SK-N-SH (cell line): ENCODE results near the gene STK32A. TPM values are rescaled to one million over a fixed set of nuclear protein-coding genes. Genes with fewer than 3 reads are reported as not detected.

Source experiments
- CTCF ChIA-PET: fragments of 300-600, 350-600 bp; formaldehyde crosslinking; extraction: SDS; loops from one replicate; lab custom pipeline; 2021; lab: Yijun Ruan, JAX
- POLR2A ChIA-PET: fragments of 350-600 bp; sonication (Branson Sonifier 250); formaldehyde crosslinking; extraction: SDS; loops from one replicate; lab custom pipeline; 2020; ENCODE audit warnings: antibody characterized with exemption, inconsistent platforms; lab: Yijun Ruan, JAX
- DNase-seq: peaks from one replicate; pipeline ENCODE4 v3.0.0; 2012
- H2AFZ ChIP-seq: fragments of 200-600 bp; sonication (generic); 2 replicates; pipeline ENCODE4 v1.8.1; 2016; ENCODE audit warnings: antibody characterized with exemption, mild to moderate bottlenecking, low read depth
- H3F3A ChIP-seq: fragments of 200-600 bp; sonication (generic); replicated peaks from 2 replicates; pipeline ENCODE3; 2016; ENCODE audit warnings: antibody characterized with exemption, mild to moderate bottlenecking; ENCODE audit not compliant: insufficient read depth
- H3K27ac ChIP-seq, 2 experiments: fragments of 200-500 bp in 1 of 2; fragments of 200-600 bp in 1 of 2; sonication (Bioruptor generic) in 1 of 2; sonication (generic), shearing (Covaris generic) in 1 of 2; 2 replicates each; pipeline versions ENCODE4 v1.5.1 to v1.6.1; 2014 to 2016; ENCODE audit warnings: low read depth in 2 of 2, inconsistent platforms in 1 of 2, low read length in 1 of 2, mild to moderate bottlenecking in 1 of 2, mixed read lengths in 1 of 2
- H3K27me3 ChIP-seq: fragments of 200-600 bp; sonication (generic), shearing (Covaris generic); 2 replicates; pipeline ENCODE4 v1.6.1; 2016; ENCODE audit warnings: mixed run types; ENCODE audit not compliant: insufficient read depth
- H3K36me3 ChIP-seq, 2 experiments: fragments of 200-500 bp in 1 of 2; fragments of 200-600 bp in 1 of 2; sonication (Bioruptor generic) in 1 of 2; sonication (generic) in 1 of 2; replicated peaks in 1 of 2; 2 replicates each; pipeline versions ENCODE3 to v1.5.1; 2014 to 2016; ENCODE audit warnings: low read length in 1 of 2, mild to moderate bottlenecking in 1 of 2; ENCODE audit not compliant: insufficient read depth in 2 of 2, control insufficient read depth in 1 of 2
- H3K4me1 ChIP-seq, 2 experiments: fragments of 200-500 bp in 1 of 2; fragments of 200-600 bp in 1 of 2; sonication (Bioruptor generic) in 1 of 2; sonication (generic), shearing (Covaris generic) in 1 of 2; 2 replicates each; pipeline versions ENCODE4 v1.5.1 to v1.6.1; 2014 to 2016; ENCODE audit warnings: low read depth in 1 of 2, low read length in 1 of 2, mixed run types in 1 of 2; ENCODE audit not compliant: insufficient read depth in 2 of 2, control insufficient read depth in 1 of 2
- H3K4me2 ChIP-seq: fragments of 200-600 bp; sonication (generic), shearing (Covaris generic); 2 replicates; pipeline ENCODE4 v1.6.1; 2017; ENCODE audit warnings: mixed run types
- H3K4me3 ChIP-seq, 2 experiments: fragments of 200-500 bp in 1 of 2; fragments of 200-600 bp in 1 of 2; sonication (Bioruptor generic) in 1 of 2; sonication (generic), shearing (Covaris generic) in 1 of 2; 2 replicates each; pipeline versions ENCODE4 v1.5.1 to v1.8.1; 2014 to 2016; ENCODE audit warnings: low read depth in 2 of 2, inconsistent platforms in 1 of 2, low read length in 1 of 2, mild to moderate bottlenecking in 1 of 2, mixed read lengths in 1 of 2, moderate library complexity in 1 of 2
- H3K79me2 ChIP-seq: fragments of 200-600 bp; sonication (generic); 2 replicates; pipeline ENCODE4 v1.8.1; 2017; ENCODE audit warnings: mild to moderate bottlenecking; ENCODE audit not compliant: insufficient read depth
- H3K9ac ChIP-seq: fragments of 200-600 bp; sonication (generic); 2 replicates; pipeline ENCODE4 v1.6.1; 2017; ENCODE audit warnings: mixed run types
- H3K9me2 ChIP-seq: fragments of 200-600 bp; sonication (generic); 2 replicates; pipeline ENCODE4 v1.6.1; 2017; ENCODE audit warnings: mixed run types
- H3K9me3 ChIP-seq: fragments of 200-600 bp; sonication (generic); 2 replicates; pipeline ENCODE4 v1.6.1; 2017; ENCODE audit warnings: mixed run types, mild to moderate bottlenecking, moderate library complexity
- H4K20me1 ChIP-seq: fragments of 200-600 bp; sonication (generic); 2 replicates; pipeline ENCODE4 v1.6.1; 2017; ENCODE audit warnings: mild to moderate bottlenecking, mixed run types; ENCODE audit not compliant: insufficient read depth
- CHD2 ChIP-seq: fragments of 150-350 bp; IDR thresholded peaks from 2 replicates; pipeline ENCODE4 v1.6.1; 2018; ENCODE audit warnings: low read length; ENCODE audit not compliant: partially characterized antibody
- CTCF ChIP-seq: fragments of 200-600 bp; sonication (generic); IDR thresholded peaks from 2 replicates; pipeline ENCODE4 v1.6.1; 2017; ENCODE audit warnings: antibody characterized with exemption, mild to moderate bottlenecking, moderate library complexity
- EP300 ChIP-seq, 2 experiments: IDR thresholded peaks; 2 replicates each; pipeline versions ENCODE4 v1.4.0 to v1.6.1; 2012; ENCODE audit warnings: borderline replicate concordance in 1 of 2, low read depth in 1 of 2, low read length in 1 of 2
- EZH2phosphoT487 ChIP-seq: fragments of 200-600 bp; sonication (generic); IDR thresholded peaks from 2 replicates; pipeline ENCODE4 v1.6.1; 2017; ENCODE audit warnings: low read depth, mixed run types, mild to moderate bottlenecking, antibody characterized with exemption, moderate library complexity, borderline replicate concordance
- FOXM1 ChIP-seq: IDR thresholded peaks from 2 replicates; pipeline ENCODE4 v1.4.0; 2012; ENCODE audit warnings: low read depth, mild to moderate bottlenecking
- GABPA ChIP-seq: IDR thresholded peaks from 2 replicates; pipeline ENCODE4 v1.4.0; 2012; ENCODE audit warnings: low read depth, mild to moderate bottlenecking
- MAX ChIP-seq: IDR thresholded peaks from 2 replicates; pipeline ENCODE4 v1.4.0; 2012; ENCODE audit warnings: low read depth
- MXI1 ChIP-seq: IDR thresholded peaks from 2 replicates; pipeline ENCODE4 v1.6.1; 2012; ENCODE audit warnings: mild to moderate bottlenecking, low read depth, low read length, improper control_type of control experiment
- NFIC ChIP-seq: IDR thresholded peaks from 2 replicates; pipeline ENCODE4 v1.4.0; 2012; ENCODE audit warnings: borderline replicate concordance
- NRF1 ChIP-seq: IDR thresholded peaks from 2 replicates; pipeline ENCODE4 v1.6.1; 2012; ENCODE audit warnings: low read depth, mild to moderate bottlenecking, low read length
- POLR2AphosphoS5 ChIP-seq: IDR thresholded peaks from 2 replicates; pipeline ENCODE4 v1.6.1; 2012; ENCODE audit warnings: low read depth, low read length
- RFX5 ChIP-seq: IDR thresholded peaks from 2 replicates; pipeline ENCODE4 v1.6.1; 2012; ENCODE audit warnings: mild to moderate bottlenecking, improper control_type of control experiment, low read length
- RXRA ChIP-seq: IDR thresholded peaks from 2 replicates; pipeline ENCODE4 v1.4.0; 2012; ENCODE audit warnings: low read depth, mild to moderate bottlenecking, borderline replicate concordance
- USF2 ChIP-seq: fragments of 150-350 bp; IDR thresholded peaks from 2 replicates; pipeline ENCODE4 v1.6.1; 2017; ENCODE audit warnings: antibody characterized with exemption, low read length, low read depth, borderline replicate concordance
- YY1 ChIP-seq: IDR thresholded peaks from 2 replicates; pipeline ENCODE4 v1.4.0; 2012; ENCODE audit warnings: low read depth, mild to moderate bottlenecking
- WGBS: methylation state at CpG from one replicate; pipeline ENCODE4 v1.1.6; 2017; ENCODE audit warnings: low lambda C conversion rate; 5-methylcytosine and 5-hydroxymethylcytosine counted together
- polyA plus RNA-seq, 3 experiments: library from polyadenylated mRNA; depleted of rRNA; stranded (reverse); fragments of >200 nt; gene quantifications; 2 replicates each; pipeline ENCODE4 v1.2.3, GENCODE V29; 2012
- TF ChIP-seq, protein P1 (sequence below): IDR thresholded peaks from 2 replicates; pipeline ENCODE4 v1.4.0; 2012; ENCODE audit warnings: low read depth, borderline replicate concordance

Gene STK32A
- polyA plus RNA-seq, 1 of the 3 experiments (the other 2 are of a cell fraction), result 0.20 TPM

- H3K9me2 ChIP-seq, result no peaks in the 10 kb centered on the region
- H3K9ac ChIP-seq, result no peak overlapping the region
- H3K36me3 ChIP-seq, result no peaks in the 10 kb centered on the region
- H3K9me3 ChIP-seq, result no peaks in the 10 kb centered on the region
- H2AFZ ChIP-seq, result no peak overlapping the region
- H3F3A ChIP-seq, result no peaks in the 10 kb centered on the region
- no peaks in the 10 kb centered on the region for H4K20me1 ChIP-seq
- H3K27me3 ChIP-seq, result no peaks in the 10 kb centered on the region
- H3K79me2 ChIP-seq, result no peaks in the 10 kb centered on the region
- no peak for DNase-seq
- ChIA-PET POLR2A (no interaction called here), CTCF (interaction anchor here (0.9 to 4.7 kb wide), 2 partner anchors 37 to 350 kb away, joined by 3 to 55 read pairs; no protein-coding TSS in a partner anchor)
- H3K27ac ChIP-seq, result no peak overlapping the region
- H3K4me2 ChIP-seq, result no peak overlapping the region
- H3K4me3 ChIP-seq, result no peak overlapping the region
- TF ChIP-seq CTCF, result no peak
- no peak for TF ChIP-seq CHD2
- no peak for TF ChIP-seq EZH2phosphoT487
- TF ChIP-seq RXRA, result no peak
- no peak for TF ChIP-seq GABPA
- TF ChIP-seq MAX, result no peak
- TF ChIP-seq NRF1, result no peak
- TF ChIP-seq FOXM1, result no peak
- TF ChIP-seq RFX5, result no peak
- TF ChIP-seq MXI1, result no peak
- TF ChIP-seq YY1, result no peak
- TF ChIP-seq, protein P1, sequence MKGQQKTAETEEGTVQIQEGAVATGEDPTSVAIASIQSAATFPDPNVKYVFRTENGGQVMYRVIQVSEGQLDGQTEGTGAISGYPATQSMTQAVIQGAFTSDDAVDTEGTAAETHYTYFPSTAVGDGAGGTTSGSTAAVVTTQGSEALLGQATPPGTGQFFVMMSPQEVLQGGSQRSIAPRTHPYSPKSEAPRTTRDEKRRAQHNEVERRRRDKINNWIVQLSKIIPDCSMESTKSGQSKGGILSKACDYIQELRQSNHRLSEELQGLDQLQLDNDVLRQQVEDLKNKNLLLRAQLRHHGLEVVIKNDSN, result no peak
- TF ChIP-seq USF2, result no peak
- no peak for TF ChIP-seq NFIC
- no peak for TF ChIP-seq POLR2AphosphoS5
- no peak for TF ChIP-seq EP300 (IDR thresholded peaks at IDR 0.05; ENCODE audit: borderline replicate concordance in 1 of 2, low read depth in 1 of 2, low read length in 1 of 2)
- H3K4me1 ChIP-seq, result no peaks in the 10 kb centered on the region; a peak in 2 of 4 replicates
- 94% methylated on average over 14 of the region's 15 CpGs for WGBS
Measured at GRCh38 chr5:147226512-147226911, 8.3 kb upstream of the STK32A start.
